GM19438 (cell line): Measurements from ENCODE around the gene PPP1CC.
"Not testable (repeated sequence)": the region's sequence is repeated elsewhere in the genome, so short reads cannot be mapped to it uniquely, and the experiment has no call there.

Experiments used
- ATAC-seq: cut with Tn5 transposase; IDR thresholded peaks from one replicate; pipeline ENCODE4 v1.9.1; 2021; ENCODE audit warnings: low read depth; ENCODE audit not compliant: unreplicated experiment

PPP1CC gene

DNA sequence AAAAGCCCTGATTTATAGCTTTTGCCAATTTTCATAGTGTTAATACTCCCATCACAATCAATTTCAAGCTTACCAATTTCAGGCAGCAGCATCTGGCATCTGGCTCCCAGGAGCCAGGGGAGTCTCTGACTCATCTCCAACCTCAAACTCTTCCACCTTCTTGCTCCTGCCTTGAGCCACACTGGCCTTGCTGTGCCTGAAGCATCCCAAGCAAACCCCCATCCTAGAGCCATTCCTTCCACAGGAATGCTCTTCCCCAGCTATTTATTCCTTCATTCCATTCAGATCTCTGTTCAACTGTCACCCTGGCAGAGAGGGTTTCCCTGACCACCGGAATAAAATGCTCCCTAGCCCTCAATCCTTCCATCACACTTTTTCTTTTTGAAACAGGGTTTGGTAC, 13.9 kb upstream of the PPP1CC start:
- ATAC-seq, result no peak

- ATAC-seq, result no peak
Measured at GRCh38 chr12:110754101-110754793, 11.6 kb upstream of the PPP1CC start.

DNA sequence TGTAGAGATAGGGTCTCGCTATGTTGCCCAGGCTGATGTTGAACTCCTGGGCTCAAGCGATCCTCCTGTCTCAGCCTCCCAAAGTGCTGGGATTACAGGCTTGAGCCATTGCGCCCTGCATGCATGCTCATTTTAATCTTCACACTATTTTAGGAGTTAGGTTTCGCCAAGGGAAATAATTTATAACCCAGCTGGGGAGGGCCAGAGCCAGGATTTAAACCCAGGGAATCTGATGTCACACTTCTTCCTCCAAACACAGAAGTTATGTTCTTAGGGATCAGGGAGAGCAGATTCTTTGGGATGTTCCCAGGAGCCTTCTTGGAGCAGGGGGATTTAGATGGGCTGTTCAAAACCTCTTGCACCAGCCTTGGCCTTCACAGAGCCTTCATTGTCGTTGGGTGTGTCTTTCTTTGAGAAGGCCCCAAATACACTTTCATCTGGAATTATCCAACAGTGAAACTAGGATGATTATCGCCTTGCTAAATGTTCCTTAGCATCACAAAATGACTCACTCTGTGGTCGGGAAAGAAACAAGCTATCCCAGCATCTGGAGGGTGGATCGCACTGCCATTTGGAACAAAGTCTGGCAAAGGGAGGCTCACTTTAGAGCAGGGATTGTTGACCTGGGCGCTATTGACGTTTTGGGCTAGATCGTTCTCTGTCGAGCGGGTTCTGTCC, 8.2 kb upstream of the PPP1CC start:
- no peak for ATAC-seq

DNA sequence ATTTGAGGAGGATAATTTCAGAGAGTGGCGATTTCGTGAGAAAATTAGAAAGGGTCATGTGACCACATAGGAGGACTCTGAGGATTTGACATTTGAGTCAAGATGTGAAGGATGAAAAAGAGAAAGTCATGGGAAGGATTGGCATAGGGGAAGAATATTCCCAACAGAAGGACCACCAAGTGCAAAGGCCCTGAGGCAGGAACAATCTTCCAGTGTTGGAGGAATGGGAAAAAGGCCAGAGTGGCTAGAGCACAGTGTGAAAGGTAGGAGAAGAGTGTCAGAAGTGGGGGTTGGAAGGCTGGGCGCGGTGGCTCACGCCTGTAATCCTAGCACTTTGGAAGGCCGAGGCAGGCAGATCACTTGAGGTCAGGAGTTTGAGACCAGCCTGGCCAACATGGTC, 3.9 kb upstream of the PPP1CC start:
- ATAC-seq, result no peak

DNA sequence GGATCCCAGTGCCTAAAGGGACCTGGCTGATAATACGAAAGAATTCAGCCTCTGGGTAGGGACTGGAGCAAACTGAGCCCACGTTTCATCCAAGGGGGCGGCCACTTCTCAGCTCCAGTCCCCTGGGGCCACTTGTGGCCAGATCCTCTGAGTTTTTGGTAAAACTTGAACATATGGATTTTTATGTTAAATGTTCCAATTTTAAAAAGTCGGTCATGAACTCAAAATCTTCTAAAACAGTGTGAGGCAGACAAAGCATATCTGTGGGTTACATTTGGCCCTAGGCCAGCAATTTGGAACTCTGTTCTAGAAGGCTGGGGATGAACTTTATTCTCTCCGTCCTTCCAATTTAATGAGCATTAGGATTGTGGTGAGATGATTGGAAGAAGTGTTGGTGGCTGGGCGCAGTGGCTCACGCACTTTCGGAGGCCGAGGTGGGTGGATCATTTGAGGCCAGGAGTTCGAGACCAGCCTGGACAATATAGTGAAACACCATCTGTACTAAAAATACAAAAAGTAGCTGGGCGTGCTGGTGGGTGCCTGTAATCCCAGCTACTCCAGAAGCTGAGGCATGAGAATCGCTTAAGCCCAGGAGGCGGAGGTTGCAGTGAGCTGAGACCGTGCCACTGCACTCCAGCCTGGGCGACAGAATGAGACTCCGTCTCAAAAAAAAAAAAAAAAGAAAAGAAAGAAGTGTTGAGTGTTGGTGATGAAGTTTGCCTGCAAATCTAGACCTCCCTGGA, 3.0 kb upstream of the PPP1CC start:
- ATAC-seq, result no peak

GRCh38 chr12:110744601-110745264, 2.0 kb upstream of the PPP1CC start:
- ATAC-seq, result no peak

DNA sequence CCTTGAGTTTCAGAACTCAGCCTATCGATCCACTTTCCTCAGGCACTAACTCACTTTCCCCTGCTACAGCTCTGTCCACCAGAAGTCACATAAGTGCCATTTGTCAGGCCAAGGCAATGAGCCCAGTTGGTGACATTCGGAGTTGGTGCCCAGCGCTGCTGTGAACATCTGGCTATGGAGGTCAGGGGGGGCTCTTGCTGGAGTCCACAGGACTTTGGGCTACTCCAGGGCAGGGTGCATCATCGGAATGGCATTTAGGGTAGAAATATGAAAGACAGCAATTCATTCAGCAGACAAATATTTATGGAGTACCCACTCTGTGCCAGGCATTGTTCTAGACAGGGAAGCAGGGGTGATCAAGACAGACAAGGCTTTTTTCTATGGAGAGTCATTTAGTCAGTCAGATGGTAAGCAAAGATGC, 1.5 kb upstream of the PPP1CC start:
- ATAC-seq, result no peak

- ATAC-seq, result no peak
Measured at GRCh38 chr12:110743571-110744093, 941 bp upstream of the PPP1CC start.

- peak; percentile 1 for ATAC-seq
Measured at GRCh38 chr12:110742096-110742717, 484 bp downstream of the PPP1CC start.

- no peak for ATAC-seq
Measured at GRCh38 chr12:110741341-110742095, 1.2 kb downstream of the PPP1CC start.

- no peak for ATAC-seq
Measured at GRCh38 chr12:110739894-110740293, 2.8 kb downstream of the PPP1CC start.

GRCh38 chr12:110739488-110739887, 3.2 kb downstream of the PPP1CC start:
- no peak for ATAC-seq

GRCh38 chr12:110737532-110737931, 5.2 kb downstream of the PPP1CC start:
- ATAC-seq, result no peak

DNA sequence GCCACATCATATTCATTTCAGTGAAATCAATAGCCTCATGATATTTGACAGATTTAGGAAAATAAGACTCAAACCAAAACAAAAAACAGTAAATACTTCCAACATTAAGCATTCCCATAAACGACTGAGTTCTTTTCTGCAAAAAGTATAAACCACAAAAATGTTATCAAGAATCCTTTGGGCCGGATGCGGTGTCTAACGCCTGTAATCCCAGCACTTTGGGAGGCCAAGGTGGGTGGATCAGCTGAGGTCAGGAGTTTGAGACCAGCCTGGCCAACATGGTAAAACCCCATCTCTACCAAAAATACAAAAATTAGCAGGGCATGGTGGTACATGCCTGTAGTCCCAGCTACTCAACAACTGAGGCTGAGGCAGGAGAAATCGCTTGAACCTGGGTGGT, 5.7 kb downstream of the PPP1CC start:
- not testable (repeated sequence) for ATAC-seq

GRCh38 chr12:110733900-110734299, 8.8 kb downstream of the PPP1CC start:
- ATAC-seq, result no peak

DNA sequence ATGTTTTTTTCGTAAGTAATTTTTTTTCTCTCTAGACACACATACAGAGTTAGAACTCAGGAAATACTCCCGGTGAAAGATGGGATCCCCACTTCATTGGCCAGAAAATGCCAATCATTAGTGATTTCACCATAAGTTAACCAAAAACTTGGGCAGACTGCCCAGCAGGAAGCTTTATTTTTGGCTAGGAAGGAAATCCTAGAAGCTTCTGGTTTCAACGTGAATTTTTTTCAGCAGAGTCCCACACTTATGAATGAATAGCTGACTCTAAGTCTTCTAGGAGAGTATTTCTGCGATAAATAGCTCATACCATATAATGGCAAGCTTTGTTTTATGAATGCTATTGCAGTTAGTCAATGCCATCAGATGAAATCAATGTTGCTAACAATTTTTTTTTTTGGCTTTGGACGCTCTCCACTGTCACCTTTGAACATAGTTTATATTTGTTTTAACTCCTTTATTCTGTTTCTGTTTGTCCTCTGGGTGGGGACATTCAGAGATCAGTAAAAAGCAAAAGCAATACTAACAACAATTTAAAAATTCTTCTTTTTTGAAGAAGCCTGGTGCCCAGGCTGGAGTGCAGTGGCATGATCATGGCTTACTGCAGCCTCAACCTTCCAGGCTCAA, 9.5 kb downstream of the PPP1CC start:
- ATAC-seq, result no peak

DNA sequence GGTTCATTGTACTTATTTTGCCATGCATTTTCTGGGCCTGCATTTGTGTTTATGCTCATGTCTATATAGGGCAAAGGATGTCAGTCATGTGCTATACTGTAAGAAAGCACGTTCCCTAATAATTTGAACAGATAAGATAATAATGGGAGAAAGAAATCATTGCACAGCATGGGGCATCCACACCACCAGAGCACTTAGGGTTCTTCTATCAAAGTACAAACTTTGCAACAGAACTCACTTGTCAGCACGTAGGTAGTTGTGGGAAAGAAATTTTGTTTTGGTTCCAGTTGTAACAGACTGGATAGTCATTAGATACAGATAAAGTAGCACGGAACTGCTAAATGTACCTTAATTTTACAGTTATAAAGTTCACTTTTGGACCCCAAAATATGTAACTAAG, 10.1 kb downstream of the PPP1CC start:
- no peak for ATAC-seq

DNA sequence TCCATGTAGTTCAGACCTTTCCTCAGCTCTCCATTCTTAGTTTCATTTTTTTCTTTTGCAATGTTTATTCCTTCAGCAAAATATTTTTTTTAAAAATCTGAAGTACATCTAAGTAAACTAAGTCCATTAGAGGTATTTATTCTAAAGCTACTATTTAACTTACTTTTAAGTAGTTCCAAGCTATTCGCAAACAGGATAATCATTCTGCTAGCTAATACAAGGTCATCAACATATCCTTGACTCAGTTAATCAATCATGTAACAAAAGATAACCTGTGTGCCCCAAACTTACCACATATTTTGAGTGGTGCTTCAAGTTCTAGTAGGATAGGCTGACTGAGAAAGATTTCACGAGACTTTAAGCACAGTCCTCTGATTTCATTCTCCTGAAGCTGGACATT, 11.2 kb downstream of the PPP1CC start:
- no peak for ATAC-seq

DNA sequence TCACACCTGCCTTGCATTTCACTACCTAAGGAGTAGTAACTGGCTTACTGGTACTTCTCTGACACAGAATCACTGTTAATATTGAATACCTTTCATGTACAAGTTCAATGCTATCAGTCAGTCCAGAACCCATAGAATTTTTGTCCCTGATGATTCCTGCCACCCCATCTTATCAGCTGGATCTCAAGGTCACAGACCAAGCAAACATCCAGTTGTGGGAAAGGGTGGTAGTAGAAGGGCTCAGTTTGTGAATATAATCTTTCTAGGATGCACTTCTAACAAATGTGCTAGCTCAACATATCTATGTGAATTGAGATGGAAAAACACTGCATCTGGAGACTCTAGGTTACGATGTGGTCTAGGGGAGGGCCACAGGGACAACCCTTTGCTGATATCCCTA, 14.1 kb downstream of the PPP1CC start:
- no peak for ATAC-seq
